Measurements from ENCODE around the gene DAPL1.

The DAPL1 gene

DNA sequence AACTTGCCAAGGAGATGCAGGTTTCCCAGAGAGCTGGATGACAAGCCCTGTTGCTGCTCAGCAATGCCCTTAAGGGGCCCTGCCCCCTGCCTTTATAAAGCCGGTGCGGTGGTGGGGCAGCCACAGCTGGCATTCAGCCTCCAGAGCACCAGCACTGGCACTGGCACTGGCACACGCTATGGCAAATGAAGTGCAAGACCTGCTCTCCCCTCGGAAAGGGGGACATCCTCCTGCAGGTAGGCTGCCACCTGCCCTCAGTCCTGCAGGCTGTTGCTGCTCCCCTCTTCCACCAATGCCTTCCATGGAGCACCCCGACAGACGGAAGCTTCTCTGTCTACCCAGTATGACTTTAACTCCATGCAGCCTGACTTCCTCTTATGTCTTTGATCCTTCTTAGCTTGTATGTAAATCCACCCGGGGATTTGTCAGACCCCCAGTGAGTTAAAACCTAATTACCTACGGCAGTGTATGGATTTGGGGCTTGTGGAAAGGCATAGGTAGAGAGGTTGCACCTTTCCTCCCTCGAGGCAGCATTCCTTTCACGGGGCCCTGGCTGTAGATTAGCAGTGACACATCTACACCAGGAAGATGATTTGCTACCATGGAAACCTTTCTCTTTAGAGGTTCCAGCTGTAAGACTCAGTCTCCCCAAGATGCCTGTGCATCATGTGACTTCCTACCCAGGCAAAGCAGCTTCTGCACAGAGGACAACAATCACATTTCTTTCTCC, at the start of gene DAPL1:
Gene DAPL1, plus strand, starts transcription at position 123 of the 730 bp plus-strand sequence. Its CDS starts 56 bp downstream, at position 179.
- DNase-seq (ENCODE audit: low spot score), result peak; percentile 39

DNA sequence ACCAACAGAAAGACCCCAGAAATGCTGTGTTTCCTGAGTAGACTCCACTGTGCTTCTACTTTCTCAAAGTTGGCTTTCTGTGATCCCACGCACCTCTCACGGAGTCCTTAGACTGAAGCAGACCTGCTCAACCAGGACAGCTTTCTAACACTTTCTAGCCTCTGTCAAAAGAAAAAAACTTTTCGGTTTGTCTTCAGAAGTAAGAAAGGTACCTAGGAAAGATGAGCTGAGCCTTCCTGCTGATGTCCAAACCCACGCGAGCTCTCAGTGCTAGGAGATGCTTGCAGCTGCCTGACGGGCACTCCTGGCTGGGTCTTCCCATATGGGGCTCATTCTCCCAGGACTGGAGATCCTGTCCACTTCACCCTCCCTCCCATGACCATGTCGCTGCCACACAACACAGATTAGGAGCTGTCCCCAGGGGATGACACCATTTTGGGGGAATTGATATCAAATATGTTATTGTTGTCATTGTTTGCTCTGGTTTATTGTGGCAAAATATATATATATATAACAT, 49.2 kb upstream of the DAPL1 start:
- no peak for DNase-seq (ENCODE audit: low spot score)

DNA sequence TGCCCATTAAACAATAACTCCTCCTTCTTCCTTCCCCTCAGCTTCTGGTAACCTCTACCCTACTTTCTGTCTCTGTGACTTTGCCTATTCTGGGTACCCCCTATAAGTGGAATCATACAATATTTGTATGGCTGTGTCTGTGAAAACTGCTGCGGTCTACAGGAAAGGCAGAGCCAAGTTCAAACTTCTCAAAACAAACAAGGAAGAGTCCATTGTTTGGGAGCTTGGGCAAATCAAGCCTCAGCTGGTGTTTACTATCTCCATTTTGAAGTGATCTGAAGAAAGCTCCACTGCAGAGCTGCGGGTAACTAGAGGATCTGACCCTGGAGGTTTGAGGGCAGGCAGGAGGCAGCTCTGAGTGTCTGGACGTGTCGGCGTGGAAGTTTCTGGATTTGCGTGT, 48.6 kb upstream of the DAPL1 start:
- no peak for DNase-seq (ENCODE audit: low spot score)

- DNase-seq (ENCODE audit: low spot score), result no peak
Measured at GRCh38 chr2:158747281-158747680, 47.8 kb upstream of the DAPL1 start.

DNA sequence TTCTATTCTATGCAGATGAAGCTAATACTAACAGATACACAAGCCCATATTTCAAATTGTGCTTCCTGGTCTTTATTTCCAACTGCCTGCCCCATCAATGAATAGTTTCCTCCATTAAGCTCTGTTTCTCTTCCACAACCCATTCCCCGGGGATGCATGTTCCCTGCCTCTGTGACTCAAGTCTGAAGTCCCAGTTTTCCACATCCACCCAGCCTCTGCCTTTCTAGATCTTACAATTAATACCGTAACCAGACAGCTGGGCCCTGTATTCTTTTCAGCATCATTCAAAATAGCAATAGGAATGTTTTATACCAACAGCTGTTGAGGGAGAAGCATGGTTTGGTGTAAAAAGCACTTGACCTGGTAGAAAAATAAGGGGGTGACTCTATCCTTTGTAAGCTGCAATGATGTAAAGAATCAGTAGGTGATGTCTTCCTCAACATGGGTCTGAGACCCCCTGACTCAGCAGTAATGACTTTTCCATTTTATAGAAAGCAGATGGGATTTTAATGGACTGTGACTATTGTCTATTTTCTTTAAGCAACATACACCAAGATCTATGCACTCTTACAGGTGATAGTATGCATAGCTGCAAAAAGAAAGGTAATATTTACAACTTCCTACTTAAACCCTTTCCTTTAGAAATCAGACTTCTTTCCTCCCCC, 46.1 kb upstream of the DAPL1 start:
- no peak for DNase-seq (ENCODE audit: low spot score)

DNA sequence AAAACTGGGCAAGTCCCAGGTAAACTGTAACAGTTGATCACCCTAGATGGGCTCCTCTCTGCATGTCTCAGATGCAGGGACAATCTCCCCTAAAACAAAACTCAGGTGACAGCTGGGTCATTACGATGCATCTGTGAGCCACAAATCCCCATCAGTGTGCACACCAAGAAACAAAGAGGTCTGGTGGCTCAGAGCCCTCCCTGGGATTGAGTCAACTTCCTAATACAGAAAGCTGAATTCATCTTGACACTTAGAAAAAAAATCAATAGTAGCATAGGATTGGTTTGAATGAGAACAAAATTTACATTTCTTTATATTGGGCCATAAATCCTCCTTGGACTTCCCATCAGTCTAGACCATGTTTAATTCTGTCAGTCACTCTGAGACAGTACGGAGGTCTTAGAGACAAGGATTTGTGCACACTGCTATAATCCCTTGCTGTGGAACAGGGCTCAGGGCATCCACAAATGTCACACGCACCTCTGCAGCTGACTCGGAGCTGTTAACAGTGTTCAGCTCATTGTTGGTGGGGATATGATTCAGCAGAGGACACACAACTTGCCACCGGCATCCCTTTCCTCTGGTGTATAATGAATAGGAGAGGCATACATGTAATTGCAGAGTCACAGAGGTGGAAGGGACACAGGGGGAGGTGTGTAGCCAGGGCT, 44.5 kb upstream of the DAPL1 start:
- DNase-seq (ENCODE audit: low spot score), result no peak

GRCh38 chr2:158753641-158754611, 41.2 kb upstream of the DAPL1 start:
- DNase-seq (ENCODE audit: low spot score), result peak; percentile 63

DNA sequence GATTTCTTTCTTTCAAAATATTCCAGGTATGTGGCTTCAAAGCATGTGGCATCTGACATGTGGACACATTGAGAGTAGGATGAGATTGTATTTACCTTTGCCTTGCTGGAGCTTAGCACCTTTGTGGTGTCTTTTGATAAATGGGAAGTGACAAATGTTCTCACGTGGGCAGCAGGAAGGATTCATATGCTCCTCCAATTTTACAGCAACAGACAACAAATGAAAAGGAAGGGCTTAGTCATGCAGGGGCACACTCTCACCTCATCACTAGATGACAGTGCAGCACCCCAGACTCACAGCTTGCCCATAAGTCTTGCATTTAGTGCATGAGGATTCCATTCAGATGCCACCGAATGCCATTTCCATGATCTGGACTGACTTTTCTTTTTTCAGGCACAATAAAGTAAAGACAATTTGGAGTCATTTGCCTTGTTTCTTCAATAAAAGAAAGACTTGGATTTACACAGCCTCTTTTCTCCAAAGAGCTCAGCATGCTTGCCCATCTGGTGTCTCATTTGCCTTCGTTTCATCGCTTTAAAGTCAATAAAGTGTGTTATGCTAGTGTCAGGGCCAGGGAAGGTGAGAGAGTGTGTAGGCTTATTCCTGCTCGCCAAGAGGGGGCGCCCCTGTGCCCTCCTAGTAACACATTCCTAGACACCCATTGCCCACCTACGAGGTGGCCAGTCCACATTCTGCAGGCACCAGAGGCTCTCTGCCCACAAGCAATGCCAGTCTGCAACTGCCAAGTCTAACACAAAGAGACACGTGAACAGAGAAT, 39.6 kb upstream of the DAPL1 start:
- peak; percentile 56 for DNase-seq (ENCODE audit: low spot score)

DNA sequence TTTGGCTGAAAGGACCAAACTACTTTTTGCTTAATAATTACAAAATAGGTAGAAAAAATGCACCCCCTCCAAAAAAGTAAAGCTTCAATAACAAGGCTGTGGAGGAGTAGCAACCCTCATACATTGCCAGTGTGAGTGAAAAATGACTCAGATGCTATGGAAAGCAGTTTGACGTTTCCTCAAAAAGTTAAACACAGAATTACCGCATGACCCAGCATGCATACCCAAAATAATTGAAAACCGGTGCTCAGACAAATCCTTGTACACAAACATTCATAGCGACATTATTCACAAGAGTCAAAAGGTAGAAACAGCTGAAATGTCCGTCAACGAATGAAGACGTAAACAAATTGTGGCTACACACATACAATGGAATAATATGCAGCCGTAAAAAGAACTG, 38.8 kb upstream of the DAPL1 start:
- DNase-seq (ENCODE audit: low spot score), result no peak

GRCh38 chr2:158756976-158757375, 38.1 kb upstream of the DAPL1 start:
- no peak for DNase-seq (ENCODE audit: low spot score)

GRCh38 chr2:158760887-158761286, 34.2 kb upstream of the DAPL1 start:
- no peak for DNase-seq (ENCODE audit: low spot score)

DNA sequence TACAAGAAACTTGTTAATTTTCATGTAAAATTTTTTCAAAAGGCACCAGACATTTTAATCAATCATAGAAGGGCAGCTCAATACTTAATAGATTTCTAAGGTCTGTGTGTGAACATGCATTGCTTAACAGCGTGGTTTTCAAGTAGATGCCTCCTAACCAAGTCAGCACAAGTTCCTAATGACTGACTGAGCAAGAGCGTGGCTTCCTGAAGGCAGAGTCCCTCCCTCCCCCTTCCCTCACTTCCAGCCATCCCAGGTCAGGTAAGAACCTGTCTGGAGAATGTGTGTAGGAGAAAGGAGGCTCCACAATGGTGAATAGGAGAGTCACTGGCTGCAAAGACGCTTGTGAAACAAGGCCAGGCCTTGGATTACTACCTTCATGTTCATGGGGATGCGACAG, 33.5 kb upstream of the DAPL1 start:
- no peak for DNase-seq (ENCODE audit: low spot score)

DNA sequence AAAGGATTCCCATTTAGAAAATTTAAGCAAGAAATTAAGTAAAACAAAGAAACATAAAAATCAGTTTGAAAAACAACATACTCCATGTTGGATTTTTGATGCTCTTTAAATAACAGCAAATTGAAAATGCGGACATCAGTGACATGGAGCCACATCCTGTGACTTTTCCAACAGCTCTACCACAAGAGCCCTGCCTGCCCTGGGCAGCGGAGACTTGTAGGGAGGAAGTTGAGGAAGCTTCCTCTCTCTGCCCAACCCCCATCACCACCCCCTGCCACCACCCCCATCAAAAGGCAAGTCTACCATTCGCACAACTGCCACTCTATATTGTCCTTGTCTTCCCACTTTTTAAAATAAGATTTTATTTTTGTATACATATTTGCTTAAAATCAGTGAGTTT, 32.8 kb upstream of the DAPL1 start:
- no peak for DNase-seq (ENCODE audit: low spot score)

GRCh38 chr2:158766524-158766923, 28.6 kb upstream of the DAPL1 start:
- DNase-seq (ENCODE audit: low spot score), result no peak

DNA sequence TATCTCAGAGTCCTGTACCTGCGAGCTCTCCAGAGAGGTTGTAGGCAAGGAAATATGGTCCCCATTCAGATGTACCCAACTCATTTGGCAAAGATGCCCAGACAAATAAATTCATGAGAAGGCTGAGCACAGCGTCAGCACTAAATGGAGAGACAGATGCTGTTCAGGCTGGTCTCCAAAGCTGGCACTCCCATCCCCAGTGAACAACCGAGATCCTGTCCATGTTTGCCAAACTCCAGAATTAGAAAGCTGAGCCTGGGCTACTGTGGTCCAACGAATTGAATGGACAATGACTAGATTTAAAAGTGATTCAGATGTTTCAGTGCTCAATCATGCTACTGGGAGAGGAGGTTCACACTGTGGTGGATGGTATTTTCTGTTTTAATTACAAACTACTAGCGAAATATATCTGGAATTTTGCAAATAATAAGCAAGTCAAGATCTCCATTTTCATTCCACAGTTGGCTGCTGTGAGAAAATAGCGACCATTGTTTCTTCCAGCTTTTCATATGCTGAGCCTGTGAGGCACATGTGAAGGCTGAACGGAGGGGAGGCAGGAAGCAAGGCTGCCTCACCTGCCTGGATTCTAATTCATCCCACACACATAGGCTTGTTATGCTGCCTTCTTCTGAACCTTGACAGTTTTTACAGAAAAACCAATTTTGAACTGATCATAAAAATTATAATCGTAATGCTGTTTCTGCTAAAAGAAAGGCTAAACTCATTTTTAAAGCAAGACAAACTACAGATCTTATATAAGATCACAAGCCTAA, 22.6 kb upstream of the DAPL1 start:
- no peak for DNase-seq (ENCODE audit: low spot score)

DNA sequence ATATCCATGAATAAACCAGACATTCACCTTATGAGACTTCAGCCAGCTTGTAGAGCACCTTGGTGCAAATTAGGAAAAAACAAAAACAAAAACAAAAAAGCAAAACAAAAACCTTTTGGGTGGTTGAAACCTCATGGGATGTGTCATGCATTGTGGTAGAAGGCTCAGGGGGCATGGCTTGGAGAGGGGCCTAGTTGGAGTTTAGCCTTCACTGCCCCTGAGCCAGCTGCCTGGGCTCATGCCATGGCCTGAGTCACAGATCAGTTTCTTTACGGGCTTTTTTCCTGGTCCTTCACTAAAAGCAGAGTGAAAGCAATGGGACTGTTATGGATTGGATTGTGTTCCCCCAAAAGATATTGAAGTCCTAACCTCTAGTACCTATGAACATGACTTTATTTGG, 22.0 kb upstream of the DAPL1 start:
- no peak for DNase-seq (ENCODE audit: low spot score)

DNA sequence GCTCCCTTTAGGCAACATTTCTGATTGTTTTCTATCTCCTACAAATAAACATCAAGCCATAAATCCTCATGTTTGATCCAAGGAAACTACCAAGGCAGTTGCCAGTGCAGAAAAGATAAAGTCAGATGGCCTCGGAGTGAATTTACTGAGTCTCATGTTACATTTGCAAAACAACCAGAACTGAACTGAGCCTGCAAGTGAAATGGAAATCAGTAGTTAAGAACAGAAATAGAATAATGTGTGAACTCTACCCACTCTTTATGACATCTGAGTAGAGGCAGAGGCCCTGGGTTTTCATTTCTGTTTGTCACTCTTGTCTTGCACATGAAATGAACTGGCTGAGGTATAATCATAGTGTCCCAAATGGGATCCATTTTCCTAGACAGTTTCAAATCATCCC, 20.4 kb upstream of the DAPL1 start:
- DNase-seq (ENCODE audit: low spot score), result no peak

DNA sequence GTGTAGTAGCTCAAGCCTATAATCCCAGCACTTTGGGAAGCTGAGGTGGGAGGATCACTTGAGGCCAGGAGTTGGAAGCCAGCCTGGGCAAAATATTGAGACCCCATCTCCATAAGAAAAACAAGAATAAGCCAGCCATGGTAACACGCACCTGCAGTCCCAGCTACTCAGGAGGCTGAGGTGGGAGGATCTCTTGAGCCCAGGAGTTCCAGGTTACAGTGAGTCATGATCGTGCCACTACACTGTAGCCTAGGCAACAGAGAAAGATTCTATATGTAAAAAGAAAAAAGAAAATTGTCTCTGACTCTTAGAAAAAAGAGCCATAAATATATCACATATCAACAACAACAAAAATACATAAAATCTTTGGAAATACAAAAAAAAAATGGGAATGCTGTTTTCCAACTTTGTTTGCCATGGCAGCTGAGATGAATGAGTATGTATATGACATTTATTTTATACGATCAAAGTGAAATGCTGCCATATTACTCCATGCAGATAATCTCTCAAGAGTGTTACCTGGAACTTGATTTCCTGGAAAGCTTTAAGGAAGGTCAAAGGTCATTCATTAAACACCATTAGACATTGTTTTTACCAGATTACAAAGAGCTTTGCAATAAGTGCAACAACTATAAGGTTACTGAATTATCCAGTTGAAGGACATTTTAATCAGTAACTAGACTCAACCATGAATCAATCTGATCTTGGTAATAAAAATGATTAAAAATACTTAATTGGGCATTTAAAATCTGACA, 19.7 kb upstream of the DAPL1 start:
- DNase-seq (ENCODE audit: low spot score), result no peak

DNA sequence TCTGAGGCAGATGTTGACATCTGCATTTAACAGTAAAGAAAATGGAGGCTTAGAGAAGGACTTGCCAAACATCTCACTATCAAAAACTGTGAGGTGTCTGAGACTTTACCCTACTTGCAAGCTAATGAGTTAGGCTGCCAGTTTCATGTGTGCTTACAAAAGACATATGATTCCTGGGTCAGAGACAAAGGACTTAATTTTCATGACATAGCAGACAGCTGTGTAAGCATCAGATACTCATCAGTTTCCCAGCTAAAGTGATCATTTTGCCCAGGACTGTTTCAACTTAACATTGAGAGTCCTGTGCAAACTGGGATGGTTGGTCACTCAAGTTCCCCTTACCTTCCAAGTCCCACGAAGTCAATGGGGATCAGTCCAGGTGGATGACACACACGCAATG, 18.9 kb upstream of the DAPL1 start:
- DNase-seq (ENCODE audit: low spot score), result no peak

- no peak for DNase-seq (ENCODE audit: low spot score)
Measured at GRCh38 chr2:158777077-158777476, 18.0 kb upstream of the DAPL1 start.
